HG03457 (cell line): ENCODE results near the gene MMP14.
"Not testable (repeated sequence)": the region's sequence is repeated elsewhere in the genome, so short reads cannot be mapped to it uniquely, and the experiment has no call there.

Source experiments
- ATAC-seq: cut with Tn5 transposase; IDR thresholded peaks from one replicate; pipeline ENCODE4 v1.9.1; 2021; ENCODE audit warnings: moderate number of reproducible peaks; ENCODE audit not compliant: unreplicated experiment

Gene MMP14

DNA sequence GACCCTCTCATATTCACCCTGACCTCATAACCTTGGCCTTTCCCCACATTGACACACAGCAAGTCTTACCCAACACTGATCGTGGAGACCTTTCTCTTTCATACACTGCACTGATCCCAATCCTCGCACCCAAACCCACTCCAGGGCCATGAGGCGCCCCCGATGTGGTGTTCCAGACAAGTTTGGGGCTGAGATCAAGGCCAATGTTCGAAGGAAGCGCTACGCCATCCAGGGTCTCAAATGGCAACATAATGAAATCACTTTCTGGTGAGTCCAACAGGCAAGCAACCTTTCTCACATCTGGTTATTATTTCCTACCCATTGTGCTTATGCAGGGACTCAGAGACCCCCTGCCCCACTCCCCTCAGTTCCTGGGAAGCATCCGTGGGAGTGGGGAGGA lies 5.4 kb downstream of the MMP14 start:
- no peak for ATAC-seq

DNA sequence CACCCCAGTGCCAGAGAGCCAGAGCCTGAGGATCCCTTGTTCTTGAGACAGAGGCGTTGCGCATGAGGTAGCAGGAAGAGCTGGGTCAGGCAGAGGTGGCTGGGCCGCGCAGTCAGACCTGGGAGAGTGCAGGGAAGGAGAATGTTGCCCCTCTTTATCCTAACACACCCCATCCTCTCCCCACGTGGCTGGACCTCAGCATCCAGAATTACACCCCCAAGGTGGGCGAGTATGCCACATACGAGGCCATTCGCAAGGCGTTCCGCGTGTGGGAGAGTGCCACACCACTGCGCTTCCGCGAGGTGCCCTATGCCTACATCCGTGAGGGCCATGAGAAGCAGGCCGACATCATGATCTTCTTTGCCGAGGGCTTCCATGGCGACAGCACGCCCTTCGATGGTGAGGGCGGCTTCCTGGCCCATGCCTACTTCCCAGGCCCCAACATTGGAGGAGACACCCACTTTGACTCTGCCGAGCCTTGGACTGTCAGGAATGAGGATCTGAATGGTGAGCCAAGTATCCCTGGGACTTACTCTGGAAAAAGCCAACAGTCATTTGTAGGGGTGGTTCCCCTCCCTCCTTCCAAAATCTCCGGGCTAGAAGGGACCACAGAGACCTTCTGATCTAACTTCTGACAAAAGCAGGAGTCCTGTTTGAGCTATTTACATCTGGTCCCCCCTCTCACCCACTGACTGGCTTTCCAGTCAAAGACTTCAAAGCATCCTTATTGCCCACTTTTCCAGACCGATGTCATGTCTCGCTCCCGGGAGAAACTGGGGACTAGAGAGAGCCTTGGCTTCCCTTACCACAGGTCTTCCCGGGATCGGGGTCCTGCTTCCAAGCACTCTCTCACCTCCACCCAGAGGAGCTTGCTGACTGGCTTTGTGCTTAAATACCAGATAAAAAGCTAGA lies 6.1 kb downstream of the MMP14 start:
- no peak for ATAC-seq

DNA sequence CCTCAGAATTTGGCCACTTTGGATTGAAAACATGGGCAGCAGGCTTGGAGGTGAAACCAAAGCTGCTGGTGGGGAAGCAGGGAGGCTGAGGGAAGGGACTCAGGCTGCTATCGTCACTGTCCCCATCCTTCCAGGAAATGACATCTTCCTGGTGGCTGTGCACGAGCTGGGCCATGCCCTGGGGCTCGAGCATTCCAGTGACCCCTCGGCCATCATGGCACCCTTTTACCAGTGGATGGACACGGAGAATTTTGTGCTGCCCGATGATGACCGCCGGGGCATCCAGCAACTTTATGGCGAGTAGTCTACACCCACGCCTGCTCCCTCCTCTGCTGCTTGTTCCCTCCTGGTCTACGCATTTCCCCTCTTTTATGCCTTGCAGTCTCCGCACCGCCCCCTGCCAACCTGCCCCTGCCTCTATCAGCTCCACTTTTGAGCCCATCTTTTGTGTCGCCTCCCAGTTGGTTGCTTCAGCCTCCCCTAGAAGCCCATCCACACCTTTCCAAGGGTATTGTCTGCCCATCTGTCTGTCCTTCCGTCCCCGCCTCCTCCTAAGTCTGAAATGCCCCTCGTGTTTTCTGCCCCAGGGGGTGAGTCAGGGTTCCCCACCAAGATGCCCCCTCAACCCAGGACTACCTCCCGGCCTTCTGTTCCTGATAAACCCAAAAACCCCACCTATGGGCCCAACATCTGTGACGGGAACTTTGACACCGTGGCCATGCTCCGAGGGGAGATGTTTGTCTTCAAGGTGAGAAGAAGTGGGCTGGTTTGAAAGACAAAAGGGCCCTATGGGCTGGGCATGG lies 6.9 kb downstream of the MMP14 start:
- no peak for ATAC-seq

DNA sequence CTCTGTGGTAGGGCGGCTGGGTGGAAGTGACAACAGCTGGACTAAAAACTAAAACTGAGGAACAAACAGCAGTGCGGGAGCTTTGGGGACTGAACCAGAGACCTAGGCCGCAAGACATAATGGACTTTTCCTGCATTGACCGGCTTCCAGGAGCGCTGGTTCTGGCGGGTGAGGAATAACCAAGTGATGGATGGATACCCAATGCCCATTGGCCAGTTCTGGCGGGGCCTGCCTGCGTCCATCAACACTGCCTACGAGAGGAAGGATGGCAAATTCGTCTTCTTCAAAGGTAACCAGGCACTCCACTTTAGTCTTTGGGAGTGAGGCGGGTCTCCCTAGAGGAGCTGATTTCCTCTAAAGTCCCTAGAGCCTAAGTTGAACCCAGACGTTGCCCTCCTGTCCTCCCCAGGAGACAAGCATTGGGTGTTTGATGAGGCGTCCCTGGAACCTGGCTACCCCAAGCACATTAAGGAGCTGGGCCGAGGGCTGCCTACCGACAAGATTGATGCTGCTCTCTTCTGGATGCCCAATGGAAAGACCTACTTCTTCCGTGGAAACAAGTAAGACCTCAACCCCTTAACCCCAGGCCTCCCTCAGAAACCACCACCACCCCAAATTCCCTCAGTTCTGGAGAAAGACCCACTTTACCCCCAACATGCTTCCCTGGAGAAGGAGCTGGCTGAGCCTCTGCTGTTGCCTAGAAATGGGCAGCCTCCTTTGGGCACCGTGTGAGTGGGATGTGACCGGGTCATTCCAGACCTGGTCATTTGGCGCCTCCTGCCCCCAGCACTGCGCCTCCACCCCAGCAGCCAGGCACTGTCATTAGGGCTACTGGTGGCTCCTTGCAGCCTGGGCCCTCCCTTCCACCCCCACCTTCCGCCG lies 8.1 kb downstream of the MMP14 start:
- no peak for ATAC-seq

DNA sequence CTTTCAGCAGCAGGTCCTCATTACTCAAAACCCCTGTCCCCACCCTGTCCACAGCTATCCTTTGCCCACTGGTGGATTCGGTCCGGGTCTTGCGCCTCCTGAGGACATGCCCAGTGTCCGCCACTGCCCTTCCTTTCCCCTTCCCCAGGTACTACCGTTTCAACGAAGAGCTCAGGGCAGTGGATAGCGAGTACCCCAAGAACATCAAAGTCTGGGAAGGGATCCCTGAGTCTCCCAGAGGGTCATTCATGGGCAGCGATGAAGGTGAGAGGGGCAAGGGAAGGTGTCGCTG lies 8.7 kb downstream of the MMP14 start:
- no peak for ATAC-seq

DNA sequence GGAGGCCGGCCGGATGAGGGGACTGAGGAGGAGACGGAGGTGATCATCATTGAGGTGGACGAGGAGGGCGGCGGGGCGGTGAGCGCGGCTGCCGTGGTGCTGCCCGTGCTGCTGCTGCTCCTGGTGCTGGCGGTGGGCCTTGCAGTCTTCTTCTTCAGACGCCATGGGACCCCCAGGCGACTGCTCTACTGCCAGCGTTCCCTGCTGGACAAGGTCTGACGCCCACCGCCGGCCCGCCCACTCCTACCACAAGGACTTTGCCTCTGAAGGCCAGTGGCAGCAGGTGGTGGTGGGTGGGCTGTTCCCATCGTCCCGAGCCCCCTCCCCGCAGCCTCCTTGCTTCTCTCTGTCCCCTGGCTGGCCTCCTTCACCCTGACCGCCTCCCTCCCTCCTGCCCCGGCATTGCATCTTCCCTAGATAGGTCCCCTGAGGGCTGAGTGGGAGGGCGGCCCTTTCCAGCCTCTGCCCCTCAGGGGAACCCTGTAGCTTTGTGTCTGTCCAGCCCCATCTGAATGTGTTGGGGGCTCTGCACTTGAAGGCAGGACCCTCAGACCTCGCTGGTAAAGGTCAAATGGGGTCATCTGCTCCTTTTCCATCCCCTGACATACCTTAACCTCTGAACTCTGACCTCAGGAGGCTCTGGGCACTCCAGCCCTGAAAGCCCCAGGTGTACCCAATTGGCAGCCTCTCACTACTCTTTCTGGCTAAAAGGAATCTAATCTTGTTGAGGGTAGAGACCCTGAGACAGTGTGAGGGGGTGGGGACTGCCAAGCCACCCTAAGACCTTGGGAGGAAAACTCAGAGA lies 9.6 kb downstream of the MMP14 start:
- ATAC-seq, result no peak

DNA sequence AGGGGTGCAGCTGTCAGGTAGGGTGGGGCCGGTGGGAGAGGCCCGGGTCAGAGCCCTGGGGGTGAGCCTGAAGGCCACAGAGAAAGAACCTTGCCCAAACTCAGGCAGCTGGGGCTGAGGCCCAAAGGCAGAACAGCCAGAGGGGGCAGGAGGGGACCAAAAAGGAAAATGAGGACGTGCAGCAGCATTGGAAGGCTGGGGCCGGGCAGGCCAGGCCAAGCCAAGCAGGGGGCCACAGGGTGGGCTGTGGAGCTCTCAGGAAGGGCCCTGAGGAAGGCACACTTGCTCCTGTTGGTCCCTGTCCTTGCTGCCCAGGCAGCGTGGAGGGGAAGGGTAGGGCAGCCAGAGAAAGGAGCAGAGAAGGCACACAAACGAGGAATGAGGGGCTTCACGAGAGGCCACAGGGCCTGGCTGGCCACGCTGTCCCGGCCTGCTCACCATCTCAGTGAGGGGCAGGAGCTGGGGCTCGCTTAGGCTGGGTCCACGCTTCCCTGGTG lies 10.5 kb downstream of the MMP14 start:
- ATAC-seq, result no peak

DNA sequence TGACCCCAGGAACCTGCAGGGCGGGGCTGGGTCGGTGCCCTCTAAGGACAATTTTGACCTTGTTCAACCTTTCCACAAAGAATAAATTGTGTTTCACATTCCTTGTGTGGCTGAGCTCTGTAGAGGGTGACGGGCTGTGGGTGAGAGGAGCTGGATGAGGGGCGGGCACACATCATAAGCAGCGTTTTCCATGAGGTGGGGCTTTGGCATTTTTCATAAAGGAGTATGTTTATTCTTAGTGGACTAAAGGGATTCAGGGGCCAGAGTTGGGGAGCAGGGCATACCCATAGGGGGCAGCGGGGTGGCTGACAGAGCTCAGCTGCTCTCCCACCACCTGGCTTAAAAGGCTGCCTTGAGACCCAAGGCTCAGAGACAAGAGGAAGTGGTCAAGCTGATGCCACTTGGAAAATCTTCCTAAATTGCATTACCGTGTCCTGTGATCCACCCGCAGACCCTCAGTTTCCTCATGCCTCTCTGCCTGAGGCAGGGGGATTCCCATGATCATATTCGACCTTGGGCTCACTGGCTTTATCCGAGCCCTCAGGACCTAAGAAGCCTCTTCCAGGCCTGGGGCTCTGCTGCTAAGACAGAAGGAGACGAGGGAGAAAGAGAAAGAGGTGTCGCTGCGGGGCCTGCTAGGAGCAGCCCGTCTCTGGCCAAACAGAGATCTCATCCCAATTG lies 11.4 kb downstream of the MMP14 start:
- ATAC-seq, result no peak

DNA sequence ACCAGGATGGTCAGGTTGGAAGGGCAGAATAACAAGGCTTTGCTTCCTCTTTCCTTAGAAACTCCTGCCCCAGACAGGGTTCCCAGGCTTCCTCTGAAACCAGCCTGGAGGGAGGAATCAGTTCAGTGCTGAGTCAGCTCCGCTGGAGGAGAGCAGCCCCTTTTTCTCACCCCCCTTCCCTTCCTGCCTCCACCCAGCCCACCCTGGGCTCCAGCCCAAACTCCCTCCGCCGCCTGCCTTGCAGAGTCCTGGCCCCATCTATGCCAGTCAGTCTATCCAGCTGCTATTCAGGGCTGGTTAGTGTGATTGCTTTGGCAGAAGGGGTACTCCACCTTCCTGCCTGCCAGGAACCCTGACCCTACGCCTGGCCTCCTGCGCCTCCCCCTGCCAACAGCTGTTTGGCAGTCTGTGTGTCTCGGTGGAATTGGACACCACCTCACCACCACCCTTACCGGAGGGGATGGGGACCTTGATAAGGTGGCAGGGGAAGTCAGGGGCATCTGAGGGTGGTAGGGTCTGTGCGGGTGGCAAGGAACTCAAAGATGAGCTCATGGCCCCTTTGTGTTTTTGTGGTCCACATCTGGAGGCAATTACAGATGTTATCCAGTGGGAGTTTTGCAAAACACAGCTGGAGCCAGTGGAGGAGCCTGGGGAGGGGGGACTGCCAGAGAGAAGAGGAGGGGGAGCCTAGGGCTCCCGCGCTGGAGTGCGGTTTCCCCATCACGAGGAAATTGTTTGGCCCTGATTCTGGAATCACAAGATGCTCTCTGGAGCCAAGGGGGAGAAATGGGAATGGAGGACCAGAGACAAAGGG lies 12.2 kb downstream of the MMP14 start:
- ATAC-seq, result no peak

DNA sequence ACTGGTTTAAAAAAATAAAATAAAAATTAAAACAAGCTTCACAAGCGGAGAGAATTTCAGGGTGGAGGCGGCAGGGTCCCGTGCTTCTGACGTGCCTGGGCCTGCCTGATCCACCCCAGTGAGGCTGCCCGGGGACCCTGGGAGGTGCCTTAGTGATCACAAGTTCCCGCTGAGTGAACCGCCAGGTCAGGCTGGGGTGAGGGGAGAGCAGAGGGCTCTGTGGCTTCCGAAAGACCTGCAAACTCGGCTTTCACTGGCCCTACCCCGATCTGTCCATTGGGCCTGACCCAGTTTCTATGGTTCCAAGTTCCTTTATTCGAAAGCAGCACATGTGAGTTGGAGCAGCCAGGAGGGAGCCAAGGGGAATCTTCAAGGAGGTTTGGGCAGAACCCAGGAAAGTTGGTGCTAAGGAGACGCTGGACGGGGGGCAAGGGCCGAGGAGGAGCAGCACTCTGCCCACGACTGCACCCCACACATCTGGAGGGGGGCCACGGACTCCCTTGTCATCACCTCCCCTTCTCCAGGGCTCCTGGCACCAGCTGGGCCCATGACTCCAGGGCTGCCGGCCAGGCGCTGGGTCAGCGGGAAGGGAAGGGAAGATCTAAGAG lies 12.9 kb downstream of the MMP14 start:
- ATAC-seq, result no peak

DNA sequence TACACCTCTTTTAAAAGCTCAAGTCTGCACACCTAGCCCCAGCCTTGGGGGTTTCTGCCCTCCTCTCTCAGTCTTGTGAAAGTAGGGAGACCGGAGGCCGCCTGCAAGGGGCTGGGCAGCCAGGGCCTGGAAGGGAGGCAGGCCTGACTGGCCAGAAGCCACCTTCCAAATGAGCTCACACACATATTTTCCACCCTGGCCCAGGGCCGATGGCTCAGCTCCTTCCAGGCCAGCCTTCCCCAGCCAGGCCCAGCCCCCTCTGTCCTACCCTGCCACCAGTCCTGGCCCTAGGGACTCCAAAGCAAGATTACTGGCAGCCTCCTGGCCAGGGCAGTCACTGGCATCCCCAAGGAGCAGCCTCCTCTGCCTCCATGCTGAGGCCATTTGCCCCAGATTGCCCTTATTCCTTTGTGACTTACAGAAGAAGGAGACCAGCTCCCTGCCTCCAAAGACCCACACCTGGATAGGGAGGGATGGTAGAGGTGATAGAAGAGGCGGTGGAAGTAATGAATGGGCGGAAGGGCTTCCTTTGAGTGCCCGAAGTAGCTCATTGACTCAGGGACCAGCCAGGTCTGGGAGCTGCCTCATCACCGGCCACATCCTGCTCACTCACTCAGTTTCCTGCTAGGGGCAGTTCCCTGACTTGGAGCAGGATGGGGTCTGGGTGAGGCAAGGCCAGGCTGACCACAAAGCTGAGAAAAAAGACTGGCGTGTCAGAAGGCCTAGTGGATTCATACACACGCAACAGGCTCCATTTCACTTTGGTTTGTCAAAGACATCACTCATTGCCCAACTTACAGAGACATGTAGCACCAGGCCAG lies 14.8 kb downstream of the MMP14 start:
- no peak for ATAC-seq

DNA sequence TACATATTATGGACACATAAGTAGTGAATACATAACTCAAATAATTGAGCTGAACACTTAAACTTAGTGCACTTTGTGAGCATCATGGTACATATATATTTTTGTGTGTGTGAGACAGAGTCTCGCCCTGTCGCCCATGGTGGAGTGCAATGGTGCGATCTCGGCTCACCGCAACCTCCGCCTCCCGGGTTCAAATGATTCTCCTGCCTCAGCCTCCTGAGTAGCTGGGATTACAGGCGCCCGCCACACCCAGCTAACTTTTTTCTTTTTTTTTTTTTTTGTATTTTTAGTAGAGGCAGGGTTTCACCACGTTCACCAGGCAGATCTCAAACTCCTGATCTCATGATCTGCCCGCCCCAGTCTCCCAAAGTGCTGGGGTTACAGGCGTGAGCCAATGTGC lies 15.8 kb downstream of the MMP14 start:
- not testable (repeated sequence) for ATAC-seq

DNA sequence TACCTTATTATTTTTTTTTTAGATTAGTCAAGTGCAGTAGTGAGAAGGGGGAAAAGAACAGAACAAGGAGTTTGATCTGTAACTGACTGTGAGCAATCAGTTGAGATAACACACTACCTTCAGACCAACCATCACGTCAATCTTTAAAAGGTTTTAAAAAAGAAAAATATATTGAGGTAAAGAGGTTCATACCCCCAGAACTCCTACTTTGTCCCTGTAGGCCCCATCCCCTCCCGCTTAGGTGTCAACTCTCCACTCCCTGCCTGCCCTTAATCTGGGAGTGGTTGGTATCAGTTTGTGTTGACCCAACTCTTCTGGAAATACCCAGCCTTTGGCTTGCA lies 16.2 kb downstream of the MMP14 start:
- no peak for ATAC-seq

DNA sequence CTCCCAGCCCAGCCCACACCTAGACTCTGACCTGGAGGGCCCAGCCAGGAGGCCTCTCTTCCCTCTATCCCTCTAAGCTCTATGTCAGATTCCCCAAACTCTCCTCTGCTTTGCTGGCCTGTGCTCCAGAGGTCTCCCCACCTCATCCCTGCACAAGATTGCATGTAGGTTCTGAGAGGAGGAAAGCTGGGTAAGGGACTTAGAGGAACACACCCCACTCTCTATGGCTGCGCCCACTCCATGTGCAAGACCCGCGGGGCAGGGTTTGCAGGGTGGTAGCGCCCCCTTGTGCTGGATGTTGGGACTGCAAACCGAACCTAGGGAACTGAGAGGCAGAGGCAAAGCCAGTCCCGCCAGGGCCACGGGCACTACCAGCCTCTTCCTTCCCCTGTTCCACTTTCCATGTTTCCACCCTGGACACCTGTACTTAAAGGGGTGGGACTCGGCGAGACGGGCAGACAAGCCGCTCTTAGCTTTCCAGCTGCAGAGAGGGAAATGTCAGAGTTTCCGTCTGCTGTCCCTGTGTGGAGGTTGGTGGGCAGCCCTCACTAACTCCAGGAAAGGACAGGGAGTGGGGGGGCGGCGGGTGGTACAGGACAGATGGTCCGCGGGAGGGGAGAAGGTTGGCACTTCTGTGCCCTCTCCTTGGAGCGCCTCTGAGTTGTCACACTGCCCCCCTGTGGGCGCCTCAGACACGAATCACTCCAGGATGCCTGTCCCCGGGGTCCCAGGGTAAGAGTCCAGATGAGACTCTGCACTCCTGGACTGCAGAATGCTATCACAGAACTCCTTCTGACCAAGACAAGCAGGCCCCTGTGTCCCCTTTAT lies 16.8 kb downstream of the MMP14 start:
- no peak for ATAC-seq

DNA sequence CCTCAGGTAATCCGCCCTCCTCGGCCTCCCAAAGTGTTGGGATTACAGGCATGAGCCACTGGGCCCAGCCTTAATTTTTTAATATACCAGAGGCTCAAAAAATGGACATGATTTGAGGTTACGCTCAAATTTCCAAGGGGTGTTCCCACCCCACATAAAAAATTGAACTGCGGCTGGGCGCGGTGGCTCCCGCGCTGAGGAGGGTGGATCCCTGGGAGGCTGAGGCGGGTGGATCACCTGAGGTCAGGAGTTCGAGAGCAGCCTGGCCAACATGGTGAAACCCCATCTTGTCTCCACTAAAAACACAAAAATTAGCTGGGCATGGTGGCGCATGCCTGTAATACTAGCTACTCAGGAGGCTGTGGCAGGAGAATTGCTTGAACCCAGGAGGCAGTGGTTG lies 17.9 kb downstream of the MMP14 start:
- not testable (repeated sequence) for ATAC-seq

DNA sequence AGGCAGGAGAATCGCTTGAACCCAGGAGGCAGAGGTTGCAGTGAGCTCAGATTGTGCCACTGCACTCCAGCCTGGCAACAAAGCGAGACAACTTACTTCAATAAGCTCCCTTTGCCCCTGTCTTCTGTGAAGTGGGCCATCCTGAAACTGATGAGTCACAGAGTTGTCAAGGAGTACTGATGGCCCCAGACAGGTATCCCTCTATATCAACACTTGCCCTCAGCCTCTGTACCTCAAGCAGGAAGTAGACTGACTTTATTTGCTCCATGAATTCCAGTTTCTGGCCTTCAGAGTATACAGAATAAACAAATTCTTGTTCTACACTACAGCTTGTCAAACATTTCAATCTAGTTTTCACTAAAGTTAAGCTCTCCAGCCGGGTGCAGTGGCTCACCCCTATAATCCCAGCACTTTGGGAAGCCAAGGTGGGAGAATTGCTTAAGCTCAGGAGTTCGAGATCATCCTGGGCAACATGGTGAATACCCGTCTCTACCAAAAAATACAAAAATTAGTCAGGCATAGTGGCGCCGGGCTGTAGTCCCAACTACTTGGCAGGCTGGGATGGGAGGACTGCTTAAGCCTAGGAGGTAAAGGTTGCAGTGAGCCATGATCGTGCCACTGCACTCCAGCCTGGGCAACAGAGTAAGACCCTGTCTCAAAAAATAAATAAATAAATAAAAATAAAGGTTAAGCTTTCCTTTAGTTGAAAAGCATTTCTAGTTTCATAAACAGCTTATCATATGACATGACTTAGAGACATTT lies 18.8 kb downstream of the MMP14 start:
- no peak for ATAC-seq
